NCI-H2171 (cell line): Measurements from ENCODE around the gene FXYD7.
A peak's percentile ranks its signal among the peaks of the same experiment; 100 is the strongest.
"Not testable (repeated sequence)": the region's sequence is repeated elsewhere in the genome, so short reads cannot be mapped to it uniquely, and the experiment has no call there.

ENCODE experiments used
- DNase-seq: peaks from one replicate; lab custom pipeline; 2025; lab: John Stamatoyannopoulos, UW

The FXYD7 gene

GRCh38 chr19:35127871-35128270, 15.2 kb upstream of the FXYD7 start:
- DNase-seq, result no peak

DNA sequence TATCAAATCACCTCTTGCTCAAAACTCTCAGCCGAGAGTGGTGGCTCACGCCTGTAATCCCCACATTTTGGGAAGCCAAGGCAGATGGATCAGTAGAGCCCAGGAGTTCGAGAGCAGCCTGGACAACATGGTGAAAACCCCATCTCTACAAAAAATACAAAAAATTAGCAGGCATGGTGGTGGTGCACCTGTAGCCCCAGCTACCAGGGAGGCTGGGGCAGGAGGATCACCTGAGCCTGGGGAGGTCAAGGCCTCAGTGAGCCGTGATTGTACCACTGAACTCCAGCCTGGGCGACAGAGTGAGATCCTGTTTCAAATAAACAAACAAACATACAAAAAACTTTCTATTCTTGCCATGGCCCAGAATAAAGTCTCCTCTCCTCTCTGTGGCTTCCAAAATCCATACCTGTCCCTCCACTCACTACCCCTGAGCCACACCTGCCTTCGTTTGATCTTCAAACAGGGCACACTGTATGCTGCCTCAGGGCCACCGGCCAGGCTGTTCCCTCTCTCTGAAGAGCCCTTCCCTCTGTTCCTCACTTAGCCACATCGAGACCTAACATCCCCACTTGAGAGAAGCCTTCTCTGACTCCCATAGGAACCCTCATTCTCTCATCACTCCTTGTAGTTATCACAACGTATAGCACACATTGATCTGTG, 14.5 kb upstream of the FXYD7 start:
- DNase-seq, result no peak

GRCh38 chr19:35129724-35130274, 13.3 kb upstream of the FXYD7 start:
- DNase-seq, result not testable (repeated sequence)

DNA sequence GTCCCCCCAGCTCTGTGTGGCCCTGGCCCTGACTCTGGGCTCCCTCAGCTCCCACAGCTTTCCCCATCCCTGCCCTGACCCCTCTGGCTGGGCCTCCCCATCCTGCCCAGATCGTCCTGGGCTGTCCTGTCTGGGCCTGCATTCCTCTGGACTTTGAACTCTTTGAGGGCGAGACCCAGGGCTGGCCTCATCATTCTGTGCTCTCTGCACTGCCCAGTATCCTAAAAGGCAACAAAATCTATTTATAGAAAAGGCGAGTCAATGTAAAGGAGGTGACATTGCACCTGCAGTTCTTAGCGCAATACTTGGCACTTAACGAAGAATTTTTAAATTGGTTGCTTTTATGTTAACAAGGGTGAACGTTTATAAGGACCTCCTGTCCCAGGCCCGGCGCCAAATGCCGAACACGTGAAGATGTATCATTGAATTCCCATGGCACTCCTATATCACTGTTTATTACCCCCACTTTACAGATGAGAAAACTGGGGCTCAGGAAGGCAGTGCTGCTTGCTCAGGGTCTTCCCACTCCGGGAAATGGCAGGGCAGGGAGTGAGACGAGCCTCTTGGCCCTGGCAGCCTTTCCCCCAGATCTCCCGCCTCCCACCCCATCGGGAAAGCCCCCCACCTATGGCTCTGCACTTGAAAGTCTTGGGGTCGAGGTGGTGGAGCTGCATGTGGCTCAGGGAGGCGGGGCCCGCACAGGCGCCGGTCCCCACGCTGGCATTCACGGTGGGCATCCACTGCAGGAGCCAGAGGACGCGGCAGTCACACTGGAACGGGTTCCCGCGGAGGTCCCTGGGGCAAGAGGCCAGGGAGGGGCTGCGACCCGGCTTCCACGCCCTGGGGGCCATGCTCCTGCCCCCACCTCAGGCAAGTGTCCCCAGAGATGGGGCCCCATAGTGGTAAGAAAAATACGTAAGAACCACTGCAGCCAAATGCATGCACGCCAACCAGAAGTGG, 12.0 kb upstream of the FXYD7 start:
- no peak for DNase-seq

- DNase-seq, result no peak
These were observed 10.8 kb upstream of the FXYD7 start for GRCh38 chr19:35132254-35132653.

GRCh38 chr19:35133826-35134225, 9.2 kb upstream of the FXYD7 start:
- DNase-seq, result no peak

DNA sequence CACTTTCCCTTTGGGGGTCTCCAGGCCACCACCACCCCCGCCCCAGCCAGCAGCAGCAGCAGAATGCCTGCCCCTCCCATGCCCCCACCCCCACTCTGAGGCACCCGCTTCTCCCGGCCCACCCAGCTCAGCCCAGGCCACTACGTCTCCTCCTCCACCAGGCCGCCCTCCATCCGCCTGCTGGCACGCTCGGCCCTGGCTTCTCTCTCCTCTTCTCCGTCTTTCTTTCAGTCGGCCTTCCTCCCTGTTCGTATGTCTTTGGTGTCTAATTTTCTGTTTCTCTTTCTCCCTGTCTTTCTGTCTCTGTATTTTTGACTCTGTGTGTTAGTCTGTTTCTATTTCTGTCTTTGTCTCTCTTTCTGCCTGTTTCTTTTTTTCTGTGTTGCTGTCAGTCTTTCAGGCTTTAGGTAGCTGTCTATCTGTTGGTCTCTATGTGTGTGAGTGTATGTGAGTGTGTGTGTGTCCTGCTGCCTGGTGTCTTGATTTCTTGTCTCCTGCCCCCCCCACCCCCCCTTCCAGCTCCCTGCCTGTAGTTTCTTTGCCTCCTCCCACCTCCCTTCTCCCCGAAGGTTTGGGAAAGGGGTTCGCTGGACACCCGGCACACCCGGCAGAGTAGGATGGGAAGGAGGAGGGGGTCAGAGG, 8.3 kb upstream of the FXYD7 start, which contains the start of gene LGI4:
TSS of gene LGI4 (minus strand) at position 459 of the 642 bp plus-strand sequence. CDS start at position 80, 379 bp downstream.
- DNase-seq, result no peak

DNA sequence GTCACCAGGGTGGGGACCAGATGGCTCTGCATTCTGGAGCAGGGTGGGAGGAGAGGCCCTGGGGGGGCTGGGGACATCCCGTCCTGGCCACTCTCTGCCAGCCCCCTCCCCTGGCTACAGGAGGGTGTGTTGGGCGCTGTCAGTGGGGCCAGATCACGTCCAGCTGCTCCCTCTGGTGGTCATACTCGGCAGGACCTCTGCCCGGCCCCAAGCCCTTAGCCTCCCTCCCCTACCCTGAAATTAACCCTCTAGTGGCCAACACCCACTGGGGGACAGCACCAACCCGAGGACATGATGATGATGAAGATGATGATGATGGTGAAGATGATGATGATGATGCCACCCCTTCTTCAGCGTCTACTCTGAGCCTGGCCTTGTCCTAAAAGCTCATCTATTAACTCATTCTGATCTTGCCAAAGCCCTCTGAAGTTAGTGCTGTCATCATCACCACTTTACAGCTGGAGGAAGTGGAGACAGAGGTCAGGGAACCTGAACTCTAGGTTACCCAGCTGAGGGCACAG, 7.6 kb upstream of the FXYD7 start:
- peak; percentile 46 for DNase-seq

GRCh38 chr19:35136231-35136630, 6.8 kb upstream of the FXYD7 start:
- DNase-seq, result no peak

DNA sequence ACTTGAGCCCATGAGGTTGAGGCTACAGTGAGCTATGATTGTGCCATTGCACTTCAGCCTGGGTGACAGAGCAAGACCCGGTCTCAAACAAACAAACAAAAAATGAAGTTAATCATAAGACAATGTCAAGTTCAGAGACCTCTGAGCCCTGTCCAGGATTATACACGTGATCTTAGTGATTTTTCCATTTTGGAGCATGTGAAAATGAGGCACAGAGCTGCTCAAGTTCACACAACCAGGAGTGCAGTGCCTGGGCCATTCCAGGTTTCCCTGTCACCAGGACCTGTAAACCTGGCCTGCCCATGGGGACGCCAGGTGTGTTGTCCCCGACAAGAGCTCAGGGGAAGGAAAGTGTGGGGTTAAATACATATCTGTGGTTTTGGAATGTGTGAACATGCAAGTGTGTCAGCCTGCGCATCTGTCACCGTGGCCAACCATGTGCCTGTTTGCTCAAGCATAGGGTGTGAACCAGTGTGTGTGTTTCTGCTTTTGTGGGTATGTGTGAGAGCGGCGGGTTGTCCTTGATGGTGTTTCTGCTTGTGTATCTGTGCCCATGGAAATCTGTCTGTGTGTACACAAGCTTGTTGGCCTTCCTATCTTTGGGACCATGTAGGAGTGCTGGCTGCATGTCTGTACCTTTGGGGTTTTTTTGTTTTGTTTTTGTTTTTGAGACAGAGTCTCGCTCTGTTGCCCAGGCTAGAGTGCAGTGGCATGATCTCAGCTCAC, 5.9 kb upstream of the FXYD7 start:
- DNase-seq, result no peak

DNA sequence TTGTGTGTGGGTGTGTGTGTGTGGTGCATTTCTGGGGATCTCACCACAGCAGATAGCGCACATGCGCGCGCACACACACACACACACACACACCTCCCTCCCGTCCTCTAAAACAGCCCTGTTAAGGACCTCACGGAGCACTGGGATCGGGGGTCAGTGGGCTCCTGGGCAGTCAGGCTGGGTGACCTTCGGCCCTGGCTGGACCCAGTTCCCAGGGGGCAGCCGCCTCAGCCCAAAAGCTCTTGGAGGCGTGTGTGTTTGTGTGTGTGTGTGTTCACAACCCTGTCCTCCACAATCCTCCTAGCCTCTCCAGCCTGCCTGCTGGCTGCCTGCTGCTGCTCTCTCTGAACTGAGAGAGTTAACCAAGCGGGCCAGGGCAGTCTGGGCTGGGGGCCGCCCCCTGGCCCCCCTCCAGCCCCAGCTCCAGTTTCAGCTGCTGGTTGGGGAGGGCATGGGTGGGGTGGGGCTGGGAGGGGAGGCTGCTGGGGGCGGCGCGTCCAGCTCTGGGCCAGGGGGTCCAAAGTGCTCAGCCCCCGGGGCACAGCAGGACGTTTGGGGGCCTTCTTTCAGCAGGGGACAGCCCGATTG, 4.7 kb upstream of the FXYD7 start, which contains the start of gene FXYD1:
TSS of gene FXYD1 (plus strand) at position 520 of the 588 bp plus-strand sequence. CDS start 1,256 bp downstream, outside the sequence.
- DNase-seq, result no peak

DNA sequence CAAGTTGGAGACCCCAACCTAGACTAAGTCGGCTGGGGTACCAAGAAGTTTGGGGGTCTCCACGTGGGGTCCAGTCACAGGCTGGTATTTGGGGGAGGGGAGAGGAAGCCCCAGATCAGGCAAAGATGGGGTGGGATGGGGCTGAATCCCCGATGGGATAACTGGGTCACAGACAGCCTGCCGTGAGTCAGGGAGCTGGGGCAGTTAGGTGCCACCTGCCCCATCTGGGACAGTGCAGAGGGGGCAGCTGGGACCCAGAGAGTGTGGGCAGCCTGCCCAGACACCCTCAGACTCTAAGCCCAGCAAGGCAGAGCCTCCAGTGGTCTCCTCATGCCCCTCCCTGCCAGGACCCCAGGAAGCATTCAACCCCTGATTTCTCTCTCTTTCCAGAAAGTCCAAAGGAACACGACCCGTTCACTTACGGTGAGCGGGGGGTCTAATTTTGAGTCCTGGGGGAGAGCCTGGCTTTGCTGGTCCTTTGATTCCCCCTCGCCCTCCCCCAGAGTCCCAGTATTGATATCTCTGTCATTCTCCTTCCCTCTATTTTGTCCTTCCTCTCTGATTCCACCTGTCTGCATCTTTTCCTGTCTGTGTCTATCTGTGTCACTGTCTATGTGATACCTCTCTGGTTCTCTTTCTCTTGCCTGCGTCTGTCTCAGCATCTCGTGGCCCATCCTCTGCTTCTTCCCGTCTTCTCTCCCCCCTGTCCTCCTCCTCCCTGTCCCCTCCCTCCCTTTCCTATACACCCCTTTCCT, 2.7 kb upstream of the FXYD7 start:
- DNase-seq, result no peak

DNA sequence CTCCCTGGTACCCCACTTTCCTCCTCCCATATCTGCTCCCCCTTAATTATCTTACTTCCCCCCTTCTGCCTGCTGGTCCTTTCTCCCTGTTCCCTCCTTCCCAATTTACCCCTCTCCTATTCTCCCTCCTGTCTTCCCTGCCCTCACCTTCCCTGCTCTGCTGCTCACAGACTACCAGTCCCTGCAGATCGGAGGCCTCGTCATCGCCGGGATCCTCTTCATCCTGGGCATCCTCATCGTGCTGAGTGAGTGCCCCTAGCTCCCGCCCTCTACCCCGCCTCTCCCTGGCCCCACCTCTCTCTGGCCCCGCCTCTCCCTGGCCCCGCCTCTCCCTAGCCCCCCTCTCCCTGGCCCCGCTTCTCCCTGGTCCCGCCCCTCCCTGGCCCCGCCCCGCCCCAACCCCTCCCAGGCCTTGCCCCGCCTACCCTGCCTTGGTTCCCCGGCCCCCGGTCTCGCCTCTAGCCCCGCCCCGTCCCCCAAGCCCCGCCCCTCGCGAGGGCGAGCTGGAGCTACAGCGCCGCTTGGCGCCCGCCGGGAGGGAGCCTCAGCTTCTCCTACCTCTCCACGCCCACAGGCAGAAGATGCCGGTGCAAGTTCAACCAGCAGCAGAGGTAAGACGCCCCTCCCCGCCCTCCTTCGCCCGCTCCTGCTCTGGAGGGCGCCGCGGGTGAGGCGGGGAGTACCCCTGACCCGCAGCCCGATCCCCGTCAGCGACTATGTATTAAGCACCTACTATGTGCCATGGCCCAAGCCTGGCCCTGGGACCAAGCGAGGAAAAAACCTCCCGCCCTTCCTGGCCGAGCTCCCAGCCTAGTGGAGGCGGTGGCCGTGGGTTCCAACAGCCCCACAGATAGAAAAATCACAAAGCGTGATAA, 1.9 kb upstream of the FXYD7 start:
- peak; percentile 88 for DNase-seq

DNA sequence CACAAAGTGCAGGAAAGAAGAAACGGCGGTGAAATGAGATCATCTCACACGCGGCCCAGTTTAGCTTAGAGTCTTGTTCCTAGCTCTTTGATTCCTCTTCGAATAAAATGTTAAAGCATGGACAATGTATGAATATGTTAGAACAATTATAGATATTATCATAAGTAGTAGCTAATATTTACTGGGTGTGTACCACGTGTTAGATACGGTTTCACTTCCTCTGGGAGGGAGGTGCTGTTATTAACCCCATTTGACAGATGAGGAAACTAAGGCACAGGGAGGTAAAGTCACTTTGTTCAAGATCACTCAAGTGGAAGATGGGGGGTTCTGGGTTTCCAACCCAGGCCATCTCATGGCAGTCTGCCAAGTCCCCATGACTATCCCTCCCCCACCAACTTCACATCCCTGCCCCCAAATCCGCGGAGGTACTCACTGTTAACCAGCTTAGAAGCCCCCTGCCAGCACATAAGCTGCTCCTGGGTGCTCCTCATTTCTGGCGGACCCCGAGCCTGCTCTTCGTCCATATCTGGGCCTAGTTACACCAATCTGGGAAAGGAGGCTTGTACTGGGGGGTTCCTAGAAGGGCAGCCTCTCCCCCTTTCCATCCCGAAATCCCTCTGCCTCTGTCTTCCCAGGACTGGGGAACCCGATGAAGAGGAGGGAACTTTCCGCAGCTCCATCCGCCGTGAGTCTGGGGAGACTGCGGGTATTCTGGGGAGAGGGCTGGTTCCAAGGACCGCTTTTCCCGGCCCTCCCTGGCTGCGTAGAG, 1.0 kb upstream of the FXYD7 start:
- no peak for DNase-seq

DNA sequence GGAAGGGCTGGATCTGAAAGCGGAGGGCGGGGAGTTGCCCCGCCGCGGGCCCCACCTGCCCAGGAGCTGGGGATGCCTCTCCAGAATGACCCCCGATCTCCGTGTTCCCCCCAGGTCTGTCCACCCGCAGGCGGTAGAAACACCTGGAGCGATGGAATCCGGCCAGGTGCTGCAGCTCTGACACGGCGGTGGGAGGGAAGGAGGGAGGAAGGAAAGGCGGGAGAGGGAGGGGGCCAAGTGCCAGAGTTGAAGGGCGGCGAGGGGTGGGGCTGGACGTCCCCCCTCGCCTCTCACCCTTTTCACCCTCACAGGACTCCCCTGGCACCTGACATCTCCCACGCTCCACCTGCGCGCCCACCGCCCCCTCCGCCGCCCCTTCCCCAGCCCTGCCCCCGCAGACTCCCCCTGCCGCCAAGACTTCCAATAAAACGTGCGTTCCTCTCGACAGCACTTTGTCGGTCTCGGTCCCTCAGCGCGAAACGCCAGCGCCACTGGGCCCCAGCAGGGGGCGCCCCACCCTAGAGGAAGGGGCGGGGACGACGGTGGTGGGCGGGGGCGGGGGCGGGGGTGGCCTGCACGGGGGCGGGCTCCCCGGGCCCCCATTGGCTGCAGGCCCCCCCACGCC, 337 bp upstream of the FXYD7 start:
- peak; percentile 32 for DNase-seq

DNA sequence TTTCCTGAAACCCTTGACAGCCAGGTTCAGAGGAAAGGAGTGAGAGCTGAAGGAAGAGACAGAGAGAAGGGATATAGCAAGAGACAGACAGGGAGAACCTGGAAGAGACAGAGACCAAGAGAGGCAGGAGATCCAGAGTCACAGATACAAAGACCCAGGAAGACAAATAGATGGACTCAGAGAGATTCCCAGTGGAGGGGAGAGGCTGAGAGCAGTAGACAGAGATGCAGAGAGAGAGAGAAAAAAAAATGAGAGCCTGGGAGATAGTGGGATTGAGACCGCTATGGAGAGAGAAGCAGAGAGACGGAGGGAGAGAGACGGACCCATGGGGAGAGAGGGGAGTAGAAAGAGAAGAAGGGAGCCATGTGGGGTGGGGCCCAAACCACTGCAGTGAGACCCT, 763 bp downstream of the FXYD7 start:
- no peak for DNase-seq

DNA sequence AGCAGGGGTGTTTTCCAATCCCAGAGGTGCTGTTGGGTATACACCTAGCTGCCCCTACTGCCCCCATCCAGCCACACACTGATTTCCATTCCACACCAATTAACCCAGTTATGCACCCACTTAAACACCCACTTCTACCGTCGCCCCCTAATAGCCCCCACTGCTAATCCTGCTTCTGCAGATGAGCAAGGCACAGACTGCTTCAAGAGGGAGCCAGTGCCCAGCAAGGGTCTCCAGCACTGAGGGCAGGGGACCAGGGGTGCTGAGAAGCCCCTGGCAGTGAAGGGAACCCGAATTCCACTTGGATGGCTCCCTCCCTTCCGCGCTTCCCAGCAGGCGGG, 1.2 kb downstream of the FXYD7 start:
- no peak for DNase-seq
